ENCODE results near the gene SRRM4. TPM values are rescaled to one million over a fixed set of nuclear protein-coding genes. Genes with fewer than 3 reads are reported as not detected.

Gene SRRM4
- total RNA-seq (2021) = 1.1 and 1.4 TPM in 2 replicates
- long read RNA-seq, partial matches to known transcripts = 1 of 2 reads
- long read RNA-seq, other reads (novel, unspliced or antisense) = 1 of 2 reads

- no peaks in the 10 kb centered on the region for H4K20me1 ChIP-seq (ENCODE audit: control insufficient read depth, insufficient read depth, insufficient read length)
- H2BK5ac ChIP-seq (ENCODE audit: insufficient read length, low read length) = no peak within 1 kb of the TSS
- H3K14ac ChIP-seq (ENCODE audit: insufficient read depth, low read length) = no peak within 1 kb of the TSS; the same call in 1 of the 2 replicates
- H3K27me3 ChIP-seq (ENCODE audit: insufficient read depth, low read length) = peaks cover 10% of the 10 kb centered on the region; the same call in 1 of the 2 replicates
- peak; percentile 95 for DNase-seq
- no peak within 1 kb of the TSS for H2BK12ac ChIP-seq (ENCODE audit: insufficient read length, low read depth, low read length)
- H4K91ac ChIP-seq (ENCODE audit: insufficient read length, low read depth, low read length) = no peak within 1 kb of the TSS
- H2BK20ac ChIP-seq (ENCODE audit: low read depth, low read length, poor library complexity, severe bottlenecking) = no peak within 1 kb of the TSS
- peak within 1 kb of the TSS; percentile 74 to 91 for H3K4me3 Mint-ChIP-seq
- peak within 1 kb of the TSS; percentile 98 for H3K4me2 ChIP-seq (ENCODE audit: insufficient read depth, insufficient read length, low read length)
- peaks cover 14% of the 10 kb centered on the region for H3K23me2 ChIP-seq (ENCODE audit: insufficient read length, low read depth, low read length, poor library complexity, severe bottlenecking)
- no peaks in the 10 kb centered on the region for H3K9me3 Mint-ChIP-seq
- H3K27me3 Mint-ChIP-seq (ENCODE audit: low read depth) = peaks cover 73% of the 10 kb centered on the region
- H2BK120ac ChIP-seq (ENCODE audit: low read depth, low read length, poor library complexity, severe bottlenecking) = no peak within 1 kb of the TSS
- no peak within 1 kb of the TSS for H2AK5ac ChIP-seq (ENCODE audit: insufficient read length, low read length)
- no peak within 1 kb of the TSS for H3K23ac ChIP-seq (ENCODE audit: insufficient read length, low read depth, low read length)
- no peak within 1 kb of the TSS for H3K4ac ChIP-seq (ENCODE audit: low read depth, low read length)
- no peak within 1 kb of the TSS for H3K56ac ChIP-seq (ENCODE audit: insufficient read length, low read depth, low read length)
- H2BK15ac ChIP-seq (ENCODE audit: low read depth, low read length) = no peak within 1 kb of the TSS
- H3K9ac ChIP-seq (ENCODE audit: extremely low read depth, insufficient read length, low read length) = peak within 1 kb of the TSS; percentile 43
- no peak within 1 kb of the TSS for H3T11ph ChIP-seq (ENCODE audit: low read length)
- H3K27ac Mint-ChIP-seq = peak within 1 kb of the TSS; percentile 65 to 89 (median 82); a peak in 5 of 7 replicates
- H3K79me2 ChIP-seq (ENCODE audit: insufficient read depth, low read length) = no peaks in the 10 kb centered on the region
- no CpG with 5 or more reads among the region's 64 CpGs for WGBS (ENCODE audit: extremely low coverage, insufficient read length, low lambda C conversion rate)
- H3K27ac ChIP-seq (ENCODE audit: insufficient read length, low read depth, low read length) = no peak within 1 kb of the TSS
- no peak within 1 kb of the TSS for H4K8ac ChIP-seq (replicated peaks; ENCODE audit: insufficient read length, low read depth, low read length)
- no peak for TF ChIP-seq CTCF (conservative IDR thresholded peaks at IDR 0.05)
- H3K18ac ChIP-seq (ENCODE audit: insufficient read length, low read depth, low read length) = no peak within 1 kb of the TSS
- no peak within 1 kb of the TSS for H2AFZ ChIP-seq (ENCODE audit: low read length)
- no peaks in the 10 kb centered on the region for H3K4me1 ChIP-seq (ENCODE audit: insufficient read depth, low read length)
- H3K4me1 Mint-ChIP-seq = peaks cover 14 to 32% of the 10 kb centered on the region in 2 experiments
- H4K5ac ChIP-seq (ENCODE audit: insufficient read length, low read depth, low read length) = no peak within 1 kb of the TSS
- no peaks in the 10 kb centered on the region for H3K79me1 ChIP-seq (ENCODE audit: insufficient read depth, low read depth, low read length, poor library complexity, severe bottlenecking)
- H3K36me3 Mint-ChIP-seq (ENCODE audit: insufficient read depth in 1 of 3, low read depth in 3 of 3) = no peaks in the 10 kb centered on the region
- H3K9me3 ChIP-seq (ENCODE audit: control insufficient read depth, low read depth, low read length) = no peaks in the 10 kb centered on the region
These were observed at the start of gene SRRM4 for GRCh38 chr12:118981285-118982211. SRRM4 (plus strand) TSS chr12:118981541; CDS start chr12:118981883, 342 bp downstream.

All from H9 (cell line).